DMS114 treated with DMSO at 0.1 percent for 48 hours (cell line): ENCODE results near the gene ATP5MC2.
"Not testable (repeated sequence)": the region's sequence is repeated elsewhere in the genome, so short reads cannot be mapped to it uniquely, and the experiment has no call there.

Source experiments
- DNase-seq: peaks from one replicate; lab custom pipeline; 2025; ENCODE audit not compliant: unreplicated experiment; lab: John Stamatoyannopoulos, UW

Gene ATP5MC2

GRCh38 chr12:53695152-53696145 is 19.6 kb upstream of the ATP5MC2 start:
- no peak for DNase-seq

DNA sequence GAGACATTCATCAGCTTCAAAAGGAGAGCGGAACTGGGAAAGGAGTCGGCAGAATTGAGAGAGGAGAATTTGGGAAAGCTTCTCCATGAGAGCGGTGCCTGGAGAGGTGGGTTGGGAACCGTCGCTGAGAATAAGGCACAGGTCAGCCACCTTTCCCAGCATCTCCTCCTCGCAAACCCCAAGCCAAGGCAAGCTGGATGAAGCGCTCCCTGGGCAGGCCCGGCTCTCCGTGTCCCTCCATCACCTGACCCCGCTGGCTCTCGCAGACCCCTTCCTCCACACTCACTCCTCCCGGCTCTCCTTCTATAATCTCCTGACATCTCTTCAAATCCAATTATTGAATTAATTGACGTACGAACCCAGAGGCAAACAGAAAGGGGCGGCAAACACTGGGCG is 18.9 kb upstream of the ATP5MC2 start:
- DNase-seq = no peak

GRCh38 chr12:53688134-53688533 is 12.3 kb upstream of the ATP5MC2 start:
- no peak for DNase-seq

- DNase-seq = no peak
Measured at GRCh38 chr12:53686436-53686835, 10.6 kb upstream of the ATP5MC2 start.

- DNase-seq = no peak
Measured at GRCh38 chr12:53684654-53685220, 8.9 kb upstream of the ATP5MC2 start.

DNA sequence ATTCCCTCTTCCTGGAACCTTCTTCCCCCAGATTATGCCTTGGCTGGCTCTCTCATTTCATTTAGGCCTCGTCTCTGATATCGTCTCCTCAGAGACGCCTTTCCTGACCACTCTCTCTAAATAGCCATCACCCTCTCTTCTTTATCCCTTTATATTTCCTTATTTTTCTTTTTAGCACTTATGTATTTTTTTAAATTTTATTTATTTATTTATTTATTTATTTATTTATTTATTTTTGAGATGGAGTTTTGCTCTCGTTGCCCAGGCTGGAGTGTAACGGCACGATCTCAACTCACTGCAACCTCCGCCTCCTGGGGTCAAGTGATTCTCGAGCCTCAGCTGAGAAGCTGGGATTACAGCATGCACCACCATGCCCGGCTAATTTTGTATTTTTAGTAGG is 8.1 kb upstream of the ATP5MC2 start:
- no peak for DNase-seq

GRCh38 chr12:53683494-53683893 is 7.6 kb upstream of the ATP5MC2 start:
- no peak for DNase-seq

GRCh38 chr12:53680061-53680460 is 4.2 kb upstream of the ATP5MC2 start:
- not testable (repeated sequence) for DNase-seq

DNA sequence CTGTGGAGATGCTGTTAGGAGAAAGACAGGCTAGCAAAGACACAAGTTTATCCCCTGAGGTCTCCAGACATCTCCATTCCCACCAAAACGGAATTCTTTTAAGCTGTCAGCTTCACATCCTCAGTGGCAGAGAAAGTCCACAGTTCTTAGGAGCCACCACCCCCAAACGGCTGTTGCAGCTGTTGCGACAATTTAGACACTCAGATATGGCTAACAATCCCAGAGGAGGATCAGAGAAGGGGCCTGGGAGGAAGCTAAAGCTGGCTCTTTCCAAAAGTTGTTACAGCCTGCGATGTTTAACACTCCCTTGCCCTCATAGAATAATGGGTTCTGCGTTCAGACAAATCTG is 1.9 kb upstream of the ATP5MC2 start:
- DNase-seq = no peak

- peak; percentile 29 for DNase-seq
Measured at GRCh38 chr12:53677016-53677799, 1.3 kb upstream of the ATP5MC2 start.

- peak; percentile 71 for DNase-seq
Measured at GRCh38 chr12:53676656-53677015, 753 bp upstream of the ATP5MC2 start.

GRCh38 chr12:53674977-53675700 is 744 bp downstream of the ATP5MC2 start:
- no peak for DNase-seq

DNA sequence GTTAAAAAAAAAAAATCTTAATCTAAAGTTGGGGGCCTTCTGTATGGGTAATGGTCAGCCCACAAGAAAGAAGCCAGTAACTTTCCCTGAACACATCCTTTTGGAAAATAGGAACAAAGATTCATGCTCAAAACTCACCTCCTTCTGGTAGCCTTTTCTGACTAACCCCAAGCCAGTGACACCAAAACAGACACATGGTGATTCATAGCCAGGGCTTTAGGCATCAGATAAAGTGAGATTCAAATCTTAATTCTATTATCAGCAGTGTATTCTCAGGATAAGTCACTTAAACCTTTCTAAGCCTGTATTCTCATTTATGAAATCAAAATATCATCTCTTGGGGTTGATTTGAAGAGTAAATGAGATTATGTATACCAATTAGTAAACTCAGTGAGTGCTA is 4.9 kb downstream of the ATP5MC2 start:
- DNase-seq = no peak

DNA sequence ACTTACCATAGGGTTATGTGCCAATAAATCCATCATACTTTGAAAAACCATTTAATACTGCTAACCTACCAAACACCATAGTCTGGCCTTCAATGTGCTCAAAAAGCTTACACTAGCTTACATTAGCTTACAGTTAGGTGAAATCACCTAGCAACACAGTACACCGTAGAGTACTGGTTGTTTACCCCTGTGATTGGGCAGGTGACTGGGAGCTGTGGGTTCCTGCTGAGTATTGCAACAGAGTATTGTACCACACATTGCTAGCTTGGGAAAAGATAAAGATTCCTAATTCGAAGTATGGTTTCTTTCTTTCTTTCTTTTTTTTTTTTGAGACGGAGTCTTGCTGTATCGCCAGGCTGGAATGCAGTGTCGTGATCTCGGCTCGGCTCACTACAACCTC is 5.6 kb downstream of the ATP5MC2 start:
- no peak for DNase-seq

GRCh38 chr12:53667080-53667479 is 8.8 kb downstream of the ATP5MC2 start:
- no peak for DNase-seq

DNA sequence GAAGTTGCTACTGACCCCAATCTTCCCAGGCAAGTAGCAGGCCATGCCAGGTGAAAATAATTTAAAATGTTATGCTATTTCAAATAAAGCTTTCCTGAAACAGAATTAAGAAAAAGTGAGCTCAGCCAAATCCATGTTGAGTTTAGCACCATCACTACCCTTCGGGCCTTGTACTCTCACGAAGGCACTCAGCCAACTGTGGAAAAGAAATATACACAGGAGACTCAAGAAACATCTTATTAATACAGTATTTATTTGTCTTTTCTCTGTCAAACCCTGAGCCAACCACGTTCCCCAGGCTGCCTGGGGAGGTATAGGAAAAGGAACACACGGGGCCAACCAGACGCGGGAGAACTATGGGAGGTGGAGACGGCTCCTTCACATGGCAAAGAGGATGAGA is 10.9 kb downstream of the ATP5MC2 start:
- no peak for DNase-seq

DNA sequence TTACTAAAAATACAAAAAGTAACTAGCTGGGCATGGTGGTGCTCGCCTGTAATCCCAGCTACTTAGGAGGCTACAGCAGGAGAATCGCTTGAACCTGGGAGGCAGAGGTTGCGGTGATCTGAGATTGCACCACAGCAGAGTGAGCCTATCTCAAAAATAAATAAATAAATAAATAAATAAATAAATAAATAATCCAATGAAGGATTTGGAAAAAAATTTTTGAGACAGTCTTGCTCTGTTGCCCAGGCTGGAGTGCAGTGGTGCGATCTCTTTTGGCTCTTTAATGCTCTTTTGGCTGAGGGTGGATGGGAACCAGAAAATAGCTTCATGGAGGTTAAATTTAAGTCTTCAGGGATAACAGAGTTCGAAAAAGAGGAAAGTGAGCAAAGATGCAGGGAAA is 11.7 kb downstream of the ATP5MC2 start:
- DNase-seq = no peak

GRCh38 chr12:53660041-53660440 is 15.8 kb downstream of the ATP5MC2 start:
- DNase-seq = no peak

DNA sequence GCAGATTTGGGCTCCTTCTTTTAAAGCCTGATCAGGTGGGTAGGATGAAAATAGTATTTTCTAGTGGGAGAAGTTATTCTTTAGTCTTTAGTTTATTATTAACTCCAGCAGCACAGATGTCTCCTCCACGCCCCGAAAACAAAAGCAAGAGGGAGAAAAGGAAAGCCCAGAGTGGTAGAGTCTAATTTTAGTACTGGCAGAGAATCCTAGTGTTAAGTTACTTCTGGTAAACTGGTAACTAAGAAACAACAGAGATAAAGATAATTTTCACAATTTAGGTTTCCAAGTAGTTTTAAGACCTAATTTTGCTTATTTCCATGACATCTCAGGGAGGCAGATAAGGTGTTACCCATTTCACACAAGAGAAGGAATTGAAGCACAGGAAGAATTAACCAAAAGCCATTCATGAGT is 16.3 kb downstream of the ATP5MC2 start:
- no peak for DNase-seq

DNA sequence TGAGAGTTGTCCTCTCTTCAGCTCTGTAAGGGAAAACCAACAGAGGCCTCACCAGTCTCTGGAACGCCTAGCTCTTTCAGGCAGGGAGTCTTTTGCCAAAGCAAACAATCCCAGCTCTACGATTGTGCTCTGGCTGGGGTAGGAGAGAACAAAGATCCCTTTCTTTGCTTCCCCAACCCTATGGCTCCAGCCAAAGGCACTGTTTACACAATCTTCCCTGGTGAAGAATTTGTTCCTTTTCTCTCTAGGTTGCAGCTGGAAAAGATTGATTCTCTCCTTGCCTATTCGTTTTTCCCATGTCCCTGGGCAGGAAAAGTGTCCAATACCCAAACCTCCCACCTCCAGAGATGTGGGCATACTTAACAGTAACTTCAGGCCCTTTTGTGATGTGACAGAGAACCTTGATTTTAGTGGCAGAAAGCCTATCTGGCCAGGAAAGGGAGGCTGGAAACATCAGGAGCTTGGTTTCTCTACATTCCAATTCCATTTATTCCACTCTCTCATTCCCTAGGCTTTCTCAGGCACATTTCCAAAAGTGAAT is 16.8 kb downstream of the ATP5MC2 start:
- no peak for DNase-seq

DNA sequence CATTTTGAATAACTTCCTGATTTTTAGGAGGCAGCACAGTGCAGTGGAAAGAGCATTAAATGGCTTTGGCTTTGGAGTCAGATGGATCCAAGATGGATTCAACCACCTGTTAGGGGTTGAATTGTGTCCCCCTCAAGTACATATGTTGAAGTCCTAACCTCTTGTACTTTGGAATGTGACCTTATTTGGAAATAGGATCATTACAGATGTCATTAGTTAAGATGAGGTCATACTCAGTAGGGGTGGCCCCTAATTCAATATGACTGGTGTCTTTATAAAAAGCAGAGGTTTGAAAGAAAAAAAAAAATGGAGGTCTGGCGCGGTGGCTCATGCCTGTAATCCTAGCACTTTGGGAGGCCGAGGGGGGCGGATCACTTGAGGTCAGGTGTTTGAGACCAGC is 18.8 kb downstream of the ATP5MC2 start:
- no peak for DNase-seq
